Nephron progenitor cell (in vitro differentiated cells): Measurements from ENCODE around the gene MATR3.

ENCODE experiments used
- DNase-seq: peaks from one replicate; pipeline ENCODE4 v3.0.0; 2021
- H3K27ac Mint-ChIP-seq: 2 replicates; pipeline ENCODE4 v1.8.0; 2021; ENCODE audit warnings: mild to moderate bottlenecking, moderate library complexity, mixed read lengths
- H3K27me3 Mint-ChIP-seq: 2 replicates; pipeline ENCODE4 v1.8.0; 2021; ENCODE audit warnings: mild to moderate bottlenecking, low read depth, mixed read lengths; ENCODE audit not compliant: poor library complexity
- H3K36me3 Mint-ChIP-seq: 2 replicates; pipeline ENCODE4 v1.8.0; 2021; ENCODE audit warnings: low read depth, mixed read lengths
- H3K4me1 Mint-ChIP-seq: 2 replicates; pipeline ENCODE4 v1.8.0; 2021; ENCODE audit warnings: mixed read lengths
- H3K4me3 Mint-ChIP-seq: 2 replicates; pipeline ENCODE4 v1.8.0; 2021; ENCODE audit warnings: mild to moderate bottlenecking, moderate library complexity, mixed read lengths
- H3K9me3 Mint-ChIP-seq: 2 replicates; pipeline ENCODE4 v1.8.0; 2021; ENCODE audit warnings: mild to moderate bottlenecking, moderate library complexity, mixed read lengths
- CTCF ChIP-seq: fragments of 200-600 bp; sonication (generic); IDR thresholded peaks from 2 replicates; pipeline ENCODE4 v1.5.0; 2021; ENCODE audit warnings: antibody characterized with exemption

Gene MATR3

GRCh38 chr5:139251695-139252288, 41.7 kb upstream of the MATR3 start:
- H3K4me1 Mint-ChIP-seq, result peaks cover 35% of the 10 kb centered on the region
- no peaks in the 10 kb centered on the region for H3K36me3 Mint-ChIP-seq
- H3K9me3 Mint-ChIP-seq, result no peaks in the 10 kb centered on the region
- H3K4me3 Mint-ChIP-seq, result no peak overlapping the region
- TF ChIP-seq CTCF, result no peak
- DNase-seq, result no peak
- peaks cover 6% of the 10 kb centered on the region for H3K27me3 Mint-ChIP-seq
- H3K27ac Mint-ChIP-seq, result no peak overlapping the region

GRCh38 chr5:139253115-139253514, 40.4 kb upstream of the MATR3 start:
- DNase-seq, result no peak
- no peak for TF ChIP-seq CTCF
- Mint-ChIP-seq H3K4me3 (no peak overlapping the region), H3K4me1 (peaks cover 24% of the 10 kb centered on the region), H3K27me3 (peaks cover 10% of the 10 kb centered on the region), H3K9me3 (no peaks in the 10 kb centered on the region), H3K27ac (no peak overlapping the region), H3K36me3 (no peaks in the 10 kb centered on the region)

- no peak overlapping the region for H3K4me3 Mint-ChIP-seq
- H3K27me3 Mint-ChIP-seq, result peaks cover 16% of the 10 kb centered on the region
- peaks cover 3% of the 10 kb centered on the region for H3K9me3 Mint-ChIP-seq
- no peak for TF ChIP-seq CTCF
- no peak overlapping the region for H3K27ac Mint-ChIP-seq
- no peaks in the 10 kb centered on the region for H3K36me3 Mint-ChIP-seq
- no peak for DNase-seq
- peaks cover 11% of the 10 kb centered on the region for H3K4me1 Mint-ChIP-seq
Observed at GRCh38 chr5:139256820-139257219, 36.7 kb upstream of the MATR3 start.

- Mint-ChIP-seq H3K4me1 (peaks cover 24% of the 10 kb centered on the region), H3K4me3 (no peak overlapping the region), H3K36me3 (no peaks in the 10 kb centered on the region), H3K27ac (peak overlapping the region; percentile 70), H3K27me3 (peaks cover 13% of the 10 kb centered on the region), H3K9me3 (peaks cover 3% of the 10 kb centered on the region)
- TF ChIP-seq CTCF, result no peak
- DNase-seq, result no peak
Observed at GRCh38 chr5:139262059-139262741, 31.3 kb upstream of the MATR3 start.

GRCh38 chr5:139262742-139263445, 30.6 kb upstream of the MATR3 start:
- H3K4me3 Mint-ChIP-seq, result no peak overlapping the region
- peaks cover 24% of the 10 kb centered on the region for H3K4me1 Mint-ChIP-seq
- peaks cover 10% of the 10 kb centered on the region for H3K27me3 Mint-ChIP-seq
- TF ChIP-seq CTCF, result peak; percentile 78
- peak overlapping the region; percentile 70 for H3K27ac Mint-ChIP-seq
- peak; percentile 80 for DNase-seq
- H3K36me3 Mint-ChIP-seq, result no peaks in the 10 kb centered on the region
- H3K9me3 Mint-ChIP-seq, result peaks cover 3% of the 10 kb centered on the region
